Inferior parietal cortex (tissue), 1 donor: ENCODE data around the gene PAX8.

Experiments used
- DNase-seq: peaks from one replicate; pipeline ENCODE4 v3.0.0-alpha.2; 2016; ENCODE audit errors: extremely low spot score

The PAX8 gene

GRCh38 chr2:113220970-113221708 lies 57.6 kb downstream of the PAX8 start:
- no peak for DNase-seq

GRCh38 chr2:113219889-113220641 lies 58.7 kb downstream of the PAX8 start:
- no peak for DNase-seq

- no peak for DNase-seq
These were observed 59.2 kb downstream of the PAX8 start for GRCh38 chr2:113219525-113219888.

- DNase-seq: no peak
These were observed 59.7 kb downstream of the PAX8 start for GRCh38 chr2:113219092-113219441.

- no peak for DNase-seq
These were observed 60.2 kb downstream of the PAX8 start for GRCh38 chr2:113218283-113219091.

- no peak for DNase-seq
These were observed 61.1 kb downstream of the PAX8 start for GRCh38 chr2:113217455-113218282.

- no peak for DNase-seq
These were observed 61.7 kb downstream of the PAX8 start for GRCh38 chr2:113216891-113217454.

GRCh38 chr2:113216321-113216720 lies 62.4 kb downstream of the PAX8 start:
- DNase-seq: no peak

- no peak for DNase-seq
These were observed 63.7 kb downstream of the PAX8 start for GRCh38 chr2:113215056-113215455.

GRCh38 chr2:113214141-113214540 lies 64.6 kb downstream of the PAX8 start:
- DNase-seq: no peak

- DNase-seq: no peak
These were observed 65.4 kb downstream of the PAX8 start for GRCh38 chr2:113213061-113213930.

- DNase-seq: no peak
These were observed 66.3 kb downstream of the PAX8 start for GRCh38 chr2:113212245-113213060.

GRCh38 chr2:113211226-113212105 lies 67.3 kb downstream of the PAX8 start:
- DNase-seq: no peak

- DNase-seq: no peak
These were observed 69.0 kb downstream of the PAX8 start for GRCh38 chr2:113209646-113210171.

- DNase-seq: no peak
These were observed 69.6 kb downstream of the PAX8 start for GRCh38 chr2:113209011-113209645.

- no peak for DNase-seq
These were observed 70.3 kb downstream of the PAX8 start for GRCh38 chr2:113208396-113208795.

- DNase-seq: no peak
These were observed 71.7 kb downstream of the PAX8 start for GRCh38 chr2:113207021-113207420.

- DNase-seq: no peak
These were observed 72.5 kb downstream of the PAX8 start for GRCh38 chr2:113206251-113206650.
